HTR-8/SVneo (cell line): ENCODE measurements around the gene TBX2.
A peak's percentile ranks its signal among the peaks of the same experiment; 100 is the strongest.

ENCODE experiments used
- DNase-seq: peaks from one replicate; pipeline ENCODE4 v3.0.0; 2011; ENCODE audit warnings: low spot score, mixed read lengths; ENCODE audit not compliant: insufficient read length
- FAIRE-seq: peaks from 2 replicates; lab custom pipeline; 2011; peaks lifted over from hg19 to GRCh38; lab: Jason Lieb, UNC

The TBX2 gene

DNA sequence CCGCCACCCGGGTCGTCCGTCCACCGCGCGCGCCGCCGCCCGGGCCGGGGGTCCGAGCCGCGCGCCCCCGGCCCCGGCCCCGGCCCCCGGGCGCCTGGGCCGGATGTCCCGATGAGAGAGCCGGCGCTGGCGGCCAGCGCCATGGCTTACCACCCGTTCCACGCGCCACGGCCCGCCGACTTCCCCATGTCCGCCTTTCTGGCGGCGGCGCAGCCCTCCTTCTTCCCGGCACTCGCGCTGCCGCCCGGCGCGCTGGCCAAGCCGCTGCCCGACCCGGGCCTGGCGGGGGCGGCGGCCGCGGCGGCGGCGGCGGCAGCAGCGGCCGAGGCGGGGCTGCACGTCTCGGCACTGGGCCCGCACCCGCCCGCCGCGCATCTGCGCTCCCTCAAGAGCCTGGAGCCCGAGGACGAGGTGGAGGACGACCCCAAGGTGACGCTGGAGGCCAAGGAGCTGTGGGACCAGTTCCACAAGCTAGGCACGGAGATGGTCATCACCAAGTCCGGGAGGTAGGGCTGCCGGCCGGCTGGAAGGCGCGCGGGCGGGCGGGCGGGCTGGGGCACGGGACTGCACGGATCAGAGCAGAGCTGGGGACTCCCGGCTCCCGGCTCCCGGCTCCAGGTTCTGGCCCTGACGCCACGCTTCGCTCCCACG is 548 bp downstream of the TBX2 start:
- no peak for FAIRE-seq
- no peak for DNase-seq

DNA sequence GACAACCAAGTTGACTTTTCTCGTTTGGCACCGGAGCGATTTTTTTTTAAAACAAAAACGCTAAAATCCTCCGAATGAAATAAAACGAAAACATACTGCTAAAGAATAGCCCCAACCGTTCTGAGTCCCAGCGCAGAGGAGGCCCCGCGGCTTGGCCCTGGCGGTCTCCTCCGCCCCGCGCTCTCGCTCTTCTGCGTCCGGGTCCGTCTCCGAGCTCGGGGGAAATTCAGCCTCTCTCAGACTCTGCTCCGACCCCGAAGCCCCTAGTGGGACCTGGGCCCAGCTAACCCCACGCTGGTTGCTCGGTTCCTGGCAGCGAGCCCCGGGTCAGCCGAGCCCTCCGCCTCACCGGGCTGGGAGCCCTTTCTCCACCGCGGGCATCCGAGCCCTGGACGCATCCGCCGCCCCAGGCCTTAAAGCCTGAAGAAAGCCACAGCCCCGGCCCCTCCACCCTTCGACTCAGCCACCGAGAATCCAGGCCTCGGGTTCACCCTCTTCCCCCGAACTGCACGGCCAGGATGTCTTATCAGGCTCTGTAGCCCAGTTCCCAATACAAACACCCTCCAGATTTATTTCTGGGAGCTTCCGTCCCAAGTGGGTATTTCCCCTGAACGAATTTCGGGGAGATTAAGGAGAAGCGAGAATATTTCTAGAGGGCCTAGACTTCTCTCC is 1.2 kb downstream of the TBX2 start:
- FAIRE-seq (no peak), DNase-seq (no peak)

DNA sequence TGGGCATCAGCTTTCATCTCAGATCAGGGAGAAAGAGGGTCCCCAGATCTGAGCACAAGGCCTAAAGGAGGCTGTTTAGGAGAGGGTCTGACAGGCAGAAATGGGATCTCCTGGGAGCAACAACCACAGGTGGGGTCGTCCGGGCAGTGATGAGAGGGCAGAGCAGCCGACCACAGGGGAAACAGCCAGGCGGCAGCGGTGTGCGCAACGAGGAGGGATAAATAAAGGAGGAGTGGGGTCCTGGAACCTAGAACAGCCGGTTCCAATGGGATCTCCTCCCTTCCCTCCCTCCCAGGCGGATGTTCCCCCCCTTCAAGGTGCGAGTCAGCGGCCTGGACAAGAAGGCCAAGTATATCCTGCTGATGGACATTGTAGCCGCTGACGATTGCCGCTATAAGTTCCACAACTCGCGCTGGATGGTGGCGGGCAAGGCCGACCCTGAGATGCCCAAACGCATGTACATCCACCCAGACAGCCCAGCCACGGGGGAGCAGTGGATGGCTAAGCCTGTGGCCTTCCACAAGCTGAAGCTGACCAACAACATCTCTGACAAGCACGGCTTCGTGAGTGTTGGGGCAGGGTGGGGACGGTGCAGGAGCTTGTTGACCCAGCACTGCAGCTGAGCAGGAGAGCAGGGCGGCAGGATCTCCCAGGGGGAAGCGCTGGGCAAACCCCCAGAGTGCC is 1.9 kb downstream of the TBX2 start:
- peak; percentile 91 for FAIRE-seq
- no peak for DNase-seq

DNA sequence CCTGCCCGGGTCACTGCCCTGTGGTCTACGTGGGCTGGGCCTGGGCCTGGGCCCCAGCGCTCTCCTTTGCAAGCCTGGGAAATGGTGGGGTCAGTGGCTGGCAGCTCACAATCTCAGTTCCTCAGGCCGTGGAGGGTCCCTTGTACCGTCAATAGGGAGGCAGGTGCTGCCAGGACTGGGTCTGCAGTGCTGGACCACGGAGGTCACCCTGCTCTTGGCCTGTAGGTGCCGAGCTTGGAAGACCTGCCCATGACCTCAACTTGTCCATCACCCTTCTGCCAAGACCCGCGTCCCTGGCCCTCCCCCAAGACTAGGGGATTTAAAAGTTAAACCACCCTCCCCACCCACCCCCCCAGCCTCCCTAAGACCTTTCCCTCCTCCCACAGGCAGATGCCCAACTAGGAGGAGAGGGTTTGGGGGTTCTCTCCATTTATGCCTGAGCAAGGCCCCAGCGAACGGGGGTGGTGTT is 2.5 kb downstream of the TBX2 start:
- no peak for DNase-seq
- FAIRE-seq: peak; percentile 23

DNA sequence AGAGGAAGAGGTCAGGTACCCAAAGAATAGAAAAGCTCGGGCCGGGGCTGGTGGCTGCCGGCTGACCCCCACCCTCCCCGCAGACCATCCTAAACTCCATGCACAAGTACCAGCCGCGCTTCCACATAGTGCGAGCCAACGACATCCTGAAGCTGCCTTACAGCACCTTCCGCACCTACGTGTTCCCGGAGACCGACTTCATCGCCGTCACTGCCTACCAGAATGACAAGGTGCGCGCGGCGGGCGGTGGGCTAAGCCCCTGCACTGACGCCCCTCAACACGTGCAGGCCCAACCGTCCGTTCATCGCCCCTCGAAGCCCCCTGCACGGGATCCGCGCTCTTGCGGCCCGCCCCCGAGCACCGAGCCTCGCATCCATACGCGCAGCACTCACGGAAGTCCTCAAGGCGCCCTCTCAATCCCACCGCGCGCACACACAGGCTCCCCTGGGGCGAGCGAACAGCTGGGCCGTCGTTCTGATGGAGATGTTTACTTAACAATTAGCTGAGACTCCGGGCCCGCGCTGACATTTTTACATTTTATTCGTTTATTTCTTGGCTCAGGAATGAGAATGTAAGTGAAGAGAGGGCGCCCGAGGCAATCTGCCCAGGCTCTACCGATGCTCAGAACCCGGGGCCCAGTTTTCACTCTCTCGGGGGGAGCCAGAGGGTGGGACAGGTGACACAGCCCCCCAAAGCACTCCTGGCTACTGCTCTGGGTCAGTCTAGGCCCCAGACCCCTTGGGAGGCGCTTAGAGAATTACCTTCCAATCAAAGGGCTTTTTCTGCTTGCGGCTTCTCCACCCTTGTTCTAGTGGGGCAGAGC is 3.5 kb downstream of the TBX2 start:
- no peak for FAIRE-seq
- DNase-seq: no peak

DNA sequence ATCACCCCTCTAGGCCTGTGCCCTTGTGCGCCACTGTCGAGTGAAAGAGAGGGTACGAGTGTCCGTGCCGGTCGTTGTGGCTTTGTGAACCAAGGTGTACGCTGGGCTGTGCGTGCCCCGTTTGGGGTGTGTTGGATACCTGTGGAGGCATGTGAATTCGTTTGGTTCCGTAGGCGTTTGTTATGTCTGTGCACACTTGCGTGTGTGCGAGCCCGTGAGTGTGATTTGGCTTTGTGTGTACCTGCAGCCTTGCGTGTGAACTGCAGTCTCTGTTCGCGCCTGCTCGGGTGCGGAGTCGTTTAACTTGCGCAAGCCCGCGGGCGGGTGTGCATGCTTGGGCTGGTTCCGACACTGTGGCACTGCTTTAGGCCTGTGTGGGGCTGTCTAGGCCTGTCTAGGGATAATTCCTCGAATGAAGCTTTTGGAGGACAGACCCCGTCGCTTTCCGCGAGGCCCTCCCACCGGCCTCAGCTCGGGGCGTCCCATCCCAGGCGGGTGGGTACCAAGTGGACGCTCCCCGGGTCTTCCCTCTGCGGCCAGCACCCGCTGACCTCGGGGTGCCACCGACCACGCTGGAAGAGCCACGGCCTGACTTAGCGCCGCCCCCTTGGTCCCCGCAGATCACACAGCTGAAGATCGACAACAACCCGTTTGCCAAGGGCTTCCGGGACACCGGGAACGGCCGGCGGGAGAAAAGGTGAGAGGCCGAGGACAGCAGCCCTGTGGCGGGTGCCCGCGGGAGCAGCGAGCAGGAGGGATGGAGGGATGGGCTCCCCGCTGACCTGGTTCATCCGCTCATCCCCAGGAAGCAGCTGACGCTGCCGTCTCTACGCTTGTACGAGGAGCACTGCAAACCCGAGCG is 4.4 kb downstream of the TBX2 start:
- FAIRE-seq (peak; percentile 69), DNase-seq (no peak)

DNA sequence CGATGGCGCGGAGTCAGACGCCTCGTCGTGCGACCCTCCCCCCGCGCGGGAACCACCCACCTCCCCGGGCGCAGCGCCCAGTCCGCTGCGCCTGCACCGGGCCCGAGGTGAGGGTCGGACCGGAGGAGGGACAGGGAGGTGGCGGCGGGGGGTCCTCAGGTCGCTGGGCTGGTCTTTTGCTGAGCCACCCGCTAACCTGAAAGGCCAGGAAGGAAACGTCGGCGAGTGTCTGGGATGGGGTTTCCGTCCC is 4.9 kb downstream of the TBX2 start:
- DNase-seq (no peak), FAIRE-seq (no peak)

DNA sequence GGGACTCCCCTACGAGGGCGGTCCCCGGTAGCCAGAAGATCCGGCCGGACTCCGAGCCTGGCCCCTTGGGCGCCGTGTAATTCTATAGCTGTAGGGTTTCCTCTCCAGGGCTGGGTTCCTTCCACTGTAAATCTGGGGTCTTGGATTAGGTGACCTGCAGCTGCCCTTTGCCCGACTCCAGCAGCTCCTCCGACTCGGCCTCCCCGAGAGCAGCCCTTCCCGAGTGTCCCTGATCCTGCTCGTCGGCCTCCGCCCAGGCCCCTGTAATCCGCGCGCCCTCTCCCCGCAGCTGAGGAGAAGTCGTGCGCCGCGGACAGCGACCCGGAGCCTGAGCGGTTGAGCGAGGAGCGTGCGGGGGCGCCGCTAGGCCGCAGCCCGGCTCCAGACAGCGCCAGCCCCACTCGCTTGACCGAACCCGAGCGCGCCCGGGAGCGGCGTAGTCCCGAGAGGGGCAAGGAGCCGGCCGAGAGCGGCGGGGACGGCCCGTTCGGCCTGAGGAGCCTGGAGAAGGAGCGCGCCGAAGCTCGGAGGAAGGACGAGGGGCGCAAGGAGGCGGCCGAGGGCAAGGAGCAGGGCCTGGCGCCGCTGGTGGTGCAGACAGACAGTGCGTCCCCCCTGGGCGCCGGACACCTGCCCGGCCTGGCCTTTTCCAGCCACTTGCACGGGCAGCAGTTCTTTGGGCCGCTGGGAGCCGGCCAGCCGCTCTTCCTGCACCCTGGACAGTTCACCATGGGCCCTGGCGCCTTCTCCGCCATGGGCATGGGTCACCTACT is 5.5 kb downstream of the TBX2 start:
- FAIRE-seq: no peak
- no peak for DNase-seq

DNA sequence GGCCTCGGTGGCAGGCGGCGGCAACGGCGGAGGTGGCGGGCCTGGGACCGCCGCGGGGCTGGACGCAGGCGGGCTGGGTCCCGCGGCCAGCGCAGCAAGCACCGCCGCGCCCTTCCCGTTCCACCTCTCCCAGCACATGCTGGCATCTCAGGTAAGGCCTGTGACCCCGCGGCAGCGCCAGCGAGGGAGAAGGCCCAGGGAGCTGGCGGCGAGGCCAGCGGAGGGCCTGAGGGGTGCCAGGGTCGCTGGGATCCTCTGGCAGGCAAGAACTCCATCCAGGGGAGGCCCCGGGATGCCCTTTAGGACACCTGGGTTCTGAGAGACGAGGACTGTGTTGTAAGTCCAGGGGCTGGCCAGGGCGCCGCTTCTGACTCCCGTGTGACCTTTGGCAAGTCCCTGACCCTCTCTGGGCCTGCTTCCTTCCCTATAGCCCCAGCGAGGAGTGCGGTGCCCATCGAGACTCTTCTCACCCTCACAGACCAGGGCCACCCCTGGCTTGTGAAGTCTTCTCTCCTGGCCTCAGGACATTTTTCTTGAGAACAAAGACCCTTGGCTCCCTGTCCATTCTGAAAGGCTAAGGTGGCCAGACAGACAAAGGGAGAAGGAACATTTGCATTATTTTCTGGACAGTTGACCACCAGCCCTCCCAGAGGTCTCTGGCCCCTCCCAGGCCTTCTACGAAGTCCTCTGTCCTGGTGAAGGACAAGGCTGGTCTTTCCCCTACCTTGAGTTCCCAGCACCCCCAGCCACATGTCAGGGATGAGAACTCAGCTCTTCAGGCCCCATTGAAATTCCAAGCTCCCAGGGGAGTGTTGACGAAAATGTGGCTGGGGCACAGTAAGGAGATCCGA is 6.3 kb downstream of the TBX2 start:
- no peak for FAIRE-seq

DNA sequence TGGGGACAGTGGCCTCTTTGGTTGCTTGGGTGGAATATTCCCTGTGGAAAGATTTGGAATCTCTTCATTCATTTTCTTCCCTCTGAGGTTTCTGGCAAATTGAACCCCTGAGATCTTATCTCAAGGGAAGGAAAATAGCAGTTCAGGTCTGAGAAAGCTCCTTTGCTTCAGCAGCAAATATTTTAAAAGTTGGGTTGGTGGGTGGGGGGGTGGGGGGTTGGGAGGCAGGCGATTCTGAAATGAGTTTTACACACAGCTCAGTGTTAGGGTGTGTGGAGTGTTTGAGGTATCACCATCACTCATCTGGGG is 6.8 kb downstream of the TBX2 start:
- FAIRE-seq: no peak
- no peak for DNase-seq

More for the DNA sequence above, 6.3 kb downstream of the TBX2 start:
- DNase-seq: no peak

DNA sequence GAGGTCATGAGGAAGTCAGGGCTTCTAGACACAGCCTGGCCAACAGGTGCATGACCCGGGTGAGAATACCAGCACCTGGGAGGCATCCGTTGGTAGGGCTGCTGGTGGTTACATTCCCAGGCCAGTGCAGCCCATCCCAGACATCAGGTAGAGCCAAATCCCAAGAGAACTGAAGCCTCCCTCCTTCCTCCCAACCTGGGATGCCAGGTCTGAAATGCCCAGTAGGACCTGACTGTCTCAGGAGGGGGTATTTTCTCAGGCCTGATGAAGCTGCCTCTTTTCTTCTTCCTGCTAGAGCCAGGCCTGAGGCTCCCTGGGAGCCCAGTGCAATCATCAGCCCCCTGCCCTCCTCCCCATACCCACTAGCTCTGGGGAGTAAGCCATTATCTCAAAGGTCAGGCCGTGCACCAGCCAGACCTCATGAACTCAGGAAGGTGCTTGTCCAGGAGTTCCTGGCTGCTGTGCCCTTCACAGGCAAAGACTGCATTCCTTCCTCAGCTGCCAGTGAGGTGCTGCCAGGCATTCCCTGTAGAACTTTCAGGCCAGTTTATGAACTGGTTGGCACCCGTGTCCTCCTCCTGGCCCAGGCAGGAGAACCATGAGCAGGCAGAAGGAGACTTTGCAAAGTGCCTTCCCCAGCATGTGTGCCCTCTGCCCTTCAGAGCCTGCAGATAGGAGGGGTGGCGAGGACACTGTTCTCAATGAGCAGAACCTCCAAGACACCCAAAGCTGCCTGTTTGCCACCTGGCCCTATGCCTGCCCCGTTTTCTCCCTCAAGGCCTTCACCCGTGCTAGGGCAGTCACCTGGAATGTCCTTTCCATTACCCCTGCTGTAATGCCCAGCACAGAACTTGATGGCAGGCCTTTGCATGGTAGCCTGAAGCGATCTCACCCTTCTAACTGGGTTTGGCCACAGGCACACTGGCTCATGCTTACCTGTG is 7.6 kb downstream of the TBX2 start:
- peak; percentile 63 for FAIRE-seq

DNA sequence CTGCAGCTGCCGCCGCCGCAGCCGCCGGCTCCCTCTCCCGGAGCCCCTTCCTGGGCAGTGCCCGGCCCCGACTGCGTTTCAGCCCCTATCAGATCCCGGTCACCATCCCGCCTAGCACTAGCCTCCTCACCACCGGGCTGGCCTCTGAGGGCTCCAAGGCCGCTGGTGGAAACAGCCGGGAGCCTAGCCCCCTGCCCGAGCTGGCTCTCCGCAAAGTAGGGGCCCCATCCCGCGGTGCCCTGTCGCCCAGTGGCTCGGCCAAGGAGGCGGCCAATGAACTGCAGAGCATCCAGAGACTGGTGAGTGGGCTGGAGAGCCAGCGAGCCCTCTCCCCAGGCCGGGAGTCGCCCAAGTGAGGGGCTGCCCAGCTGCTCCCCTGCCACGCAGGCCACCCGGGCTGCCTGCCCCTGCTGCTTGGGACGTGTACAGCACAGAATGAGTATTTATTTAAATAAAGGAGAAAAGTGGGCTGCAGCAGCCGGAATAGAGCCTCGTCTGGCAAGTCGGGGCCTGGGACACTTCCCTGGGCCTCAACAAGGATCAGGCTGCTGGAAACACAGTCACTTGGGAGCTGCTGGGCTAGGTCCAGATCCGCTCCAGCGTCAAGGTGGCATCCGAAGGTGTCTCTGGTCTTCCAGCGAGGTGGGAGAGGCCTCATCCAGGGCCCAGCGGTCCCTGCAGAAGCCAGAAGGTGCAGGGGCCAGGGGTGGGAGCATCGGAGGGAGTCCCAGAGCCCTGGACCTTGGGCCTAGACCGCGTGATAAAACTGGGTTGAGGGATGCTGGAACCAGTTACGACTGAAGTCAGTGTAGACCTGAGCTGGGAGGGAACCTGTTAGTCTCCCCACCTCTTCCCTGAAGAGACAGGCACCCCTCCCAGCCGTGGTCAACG is 8.8 kb downstream of the TBX2 start:
- DNase-seq (no peak), FAIRE-seq (no peak)

More for the DNA sequence above, 7.6 kb downstream of the TBX2 start:
- no peak for DNase-seq

DNA sequence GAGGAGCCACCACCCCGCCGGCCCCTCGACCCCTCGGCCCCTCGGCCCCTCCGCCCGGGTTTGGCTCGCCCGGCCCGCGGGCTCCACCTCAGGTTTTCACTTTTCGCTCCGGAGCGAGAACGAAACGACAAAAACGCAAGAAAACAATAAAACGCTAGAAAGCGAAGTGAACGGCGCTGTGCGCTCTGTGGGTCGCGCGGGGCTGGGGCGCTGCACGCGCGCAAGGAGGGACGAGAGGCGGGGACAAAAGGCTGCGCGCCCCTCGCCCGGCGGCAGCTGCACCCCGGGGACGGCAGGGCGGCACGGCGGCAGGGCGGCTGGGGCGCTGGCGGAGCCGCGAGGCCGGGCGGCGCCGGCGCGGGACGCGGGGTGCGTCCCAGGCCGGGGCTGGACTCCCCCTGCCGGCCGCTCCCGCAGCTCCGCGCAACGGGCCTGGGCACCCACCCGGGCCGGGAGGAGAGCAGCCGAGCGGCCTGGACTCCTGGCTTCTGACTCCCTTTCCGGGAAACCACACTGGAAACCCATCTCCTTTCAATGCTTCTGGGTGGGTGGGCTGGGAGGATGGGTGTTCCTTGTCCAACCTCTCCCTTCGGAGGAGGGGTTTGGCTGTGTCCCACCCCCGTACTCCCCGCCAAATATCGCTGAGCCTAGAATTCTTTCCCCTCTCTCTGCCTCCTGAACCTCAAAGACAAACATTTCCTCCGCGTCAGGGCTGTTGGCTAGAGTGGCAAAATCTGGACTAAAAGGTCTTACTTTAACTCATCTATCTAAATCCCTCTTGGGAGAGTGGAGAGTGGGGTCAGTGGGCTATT is 9.9 kb downstream of the TBX2 start:
- FAIRE-seq (peak; percentile 78), DNase-seq (no peak)

DNA sequence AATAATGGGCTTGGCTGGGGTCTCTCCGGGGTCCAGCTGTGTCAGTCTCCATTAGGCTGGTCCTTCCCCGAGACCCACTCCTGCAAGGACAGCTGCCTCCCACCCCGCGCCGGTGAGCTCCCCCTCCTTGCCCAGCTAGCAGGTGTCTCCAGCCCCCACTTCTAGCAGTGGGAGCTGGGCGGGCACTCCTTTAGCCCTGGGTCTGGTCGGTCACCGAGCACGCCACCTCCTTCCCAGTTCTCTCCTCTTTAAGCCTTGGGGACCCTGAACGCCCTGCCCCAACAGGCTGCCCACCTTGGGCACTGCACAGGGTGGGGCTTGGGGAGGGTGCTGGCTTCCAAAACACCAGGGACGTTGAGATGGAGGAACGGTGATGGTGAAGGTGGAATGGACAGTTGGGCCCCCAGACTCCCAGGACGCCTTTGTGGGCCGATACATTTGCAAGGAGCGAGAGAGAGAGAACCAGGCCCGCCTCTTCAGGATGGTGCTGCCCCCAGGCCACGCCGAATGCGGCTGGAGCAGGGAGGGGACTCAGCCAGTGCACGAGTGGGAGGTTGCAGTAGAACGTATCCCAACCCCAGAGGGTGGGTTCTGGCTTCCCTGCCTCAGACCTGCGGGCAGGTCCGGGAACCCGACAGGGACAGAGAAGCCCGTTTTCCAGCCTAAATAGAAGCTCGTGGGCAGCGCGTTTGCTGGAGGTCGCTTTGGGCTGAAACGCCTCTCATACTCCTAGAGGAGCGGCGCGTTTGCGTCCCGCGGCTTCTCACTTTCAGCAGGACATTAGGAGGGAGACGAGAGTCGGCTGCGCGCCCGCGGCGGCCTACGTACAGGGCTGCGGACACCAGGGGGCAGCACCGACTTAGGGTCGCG is 10.7 kb downstream of the TBX2 start:
- no peak for DNase-seq
- FAIRE-seq: peak; percentile 44

DNA sequence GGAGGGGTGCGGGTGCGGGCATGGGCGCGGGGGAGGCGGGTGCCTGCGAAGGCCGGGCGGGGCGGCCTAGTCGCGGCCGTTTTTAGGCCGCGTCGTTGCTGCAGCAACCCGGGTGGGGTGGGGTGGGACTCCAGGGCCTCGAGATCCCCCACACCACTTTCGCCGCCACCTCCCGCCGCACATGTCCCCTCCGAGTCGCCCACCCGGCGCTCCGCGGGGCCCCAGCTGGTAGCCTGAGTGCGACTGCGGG is 11.3 kb downstream of the TBX2 start:
- no peak for DNase-seq
- no peak for FAIRE-seq
